Suprapubic skin (tissue), 4 donors: ENCODE measurements around the gene ARL16.
A peak's percentile ranks its signal among the peaks of the same experiment; 100 is the strongest.

Experiments used
- EP300 ChIP-seq: sonication (generic); formaldehyde crosslinking; IDR thresholded peaks from one replicate; pipeline ENCODE4 v1.6.1; 2017; ENCODE audit warnings: antibody characterized with exemption
- POLR2A ChIP-seq, 2 donors: fragments of 450-650 bp; IDR thresholded peaks; one replicate each; pipeline ENCODE4 v1.6.1; 2017; ENCODE audit warnings: antibody characterized with exemption in 2 of 2, mild to moderate bottlenecking in 2 of 2, moderate library complexity in 2 of 2
- POLR2AphosphoS5 ChIP-seq, 3 donors: sonication (generic); formaldehyde crosslinking; IDR thresholded peaks; one replicate each; pipeline ENCODE4 v1.6.1; 2017; ENCODE audit warnings: antibody characterized with exemption in 3 of 3

GRCh38 chr17:81683584-81684441 lies at the start of gene ARL16, which contains the start of gene HGS:
- TF ChIP-seq POLR2A (IDR thresholded peaks at IDR 0.05) (peak in 1 of 2 donors; percentile 70), POLR2AphosphoS5 (IDR thresholded peaks at IDR 0.05) (peak in 2 of 3 donors; percentile 82 to 88), EP300 (no peak)
